ENCODE results near the gene ARFIP2.

- TF ChIP-seq CTCF (IDR thresholded peaks at IDR 0.05; ENCODE audit: insufficient read depth, low read depth, low read length) (no peak), EZH2 (IDR thresholded peaks at IDR 0.05; ENCODE audit: insufficient read depth, low read length) (no peak)
Observed at GRCh38 chr11:6498544-6498943, 17.4 kb upstream of the ARFIP2 start.
